ENCODE data around the gene TUBGCP2.

DNA sequence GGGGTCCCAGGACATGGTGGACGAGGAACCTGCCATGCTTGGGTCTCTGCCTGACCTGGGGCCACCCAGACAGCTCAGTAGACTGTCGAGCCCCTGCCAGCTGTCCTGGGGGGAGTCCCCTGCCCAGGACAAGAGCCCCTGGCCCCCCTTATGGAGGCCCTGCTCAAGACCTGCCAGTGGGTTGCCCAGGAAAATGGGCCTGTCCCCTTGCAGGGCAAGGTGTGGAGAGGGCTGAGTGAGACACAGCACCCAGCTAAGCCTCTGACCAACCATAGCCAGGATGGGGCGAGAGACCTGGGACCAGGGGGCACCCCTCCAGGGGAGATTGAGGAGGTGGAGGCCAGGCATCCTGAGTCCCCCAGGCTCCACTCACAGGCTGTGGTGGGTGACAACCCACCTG, 47.3 kb upstream of the TUBGCP2 start:
- TF ChIP-seq, protein P1, sequence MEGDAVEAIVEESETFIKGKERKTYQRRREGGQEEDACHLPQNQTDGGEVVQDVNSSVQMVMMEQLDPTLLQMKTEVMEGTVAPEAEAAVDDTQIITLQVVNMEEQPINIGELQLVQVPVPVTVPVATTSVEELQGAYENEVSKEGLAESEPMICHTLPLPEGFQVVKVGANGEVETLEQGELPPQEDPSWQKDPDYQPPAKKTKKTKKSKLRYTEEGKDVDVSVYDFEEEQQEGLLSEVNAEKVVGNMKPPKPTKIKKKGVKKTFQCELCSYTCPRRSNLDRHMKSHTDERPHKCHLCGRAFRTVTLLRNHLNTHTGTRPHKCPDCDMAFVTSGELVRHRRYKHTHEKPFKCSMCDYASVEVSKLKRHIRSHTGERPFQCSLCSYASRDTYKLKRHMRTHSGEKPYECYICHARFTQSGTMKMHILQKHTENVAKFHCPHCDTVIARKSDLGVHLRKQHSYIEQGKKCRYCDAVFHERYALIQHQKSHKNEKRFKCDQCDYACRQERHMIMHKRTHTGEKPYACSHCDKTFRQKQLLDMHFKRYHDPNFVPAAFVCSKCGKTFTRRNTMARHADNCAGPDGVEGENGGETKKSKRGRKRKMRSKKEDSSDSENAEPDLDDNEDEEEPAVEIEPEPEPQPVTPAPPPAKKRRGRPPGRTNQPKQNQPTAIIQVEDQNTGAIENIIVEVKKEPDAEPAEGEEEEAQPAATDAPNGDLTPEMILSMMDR (conservative IDR thresholded peaks at IDR 0.05; ENCODE audit: low read depth, low read length): no peak
- no peak for TF ChIP-seq EZH2 (IDR thresholded peaks at IDR 0.05; ENCODE audit: borderline replicate concordance, low read depth, low read length, poor library complexity, severe bottlenecking)

Data from A673 (cell line).